ENCODE data around the gene SLC8A3. TPM values are rescaled to one million over a fixed set of nuclear protein-coding genes. Genes with fewer than 3 reads are reported as not detected.

Gene SLC8A3
- total RNA-seq, 1 experiment from 2014 or later, result not detected

- TF ChIP-seq CTCF (IDR thresholded peaks at IDR 0.05; ENCODE audit: insufficient read depth in 1 of 2, low read depth in 1 of 2, low read length in 1 of 2, severe bottlenecking in 1 of 2, unreplicated experiment in 1 of 2), result no peak
- H3K4me3 ChIP-seq (ENCODE audit: low read depth, low read length), result no peak overlapping the region
- Mint-ChIP-seq H3K4me1 (ENCODE audit: low read depth, unreplicated experiment) (no peaks in the 10 kb centered on the region), H3K9me3 (ENCODE audit: unreplicated experiment) (no peaks in the 10 kb centered on the region), H3K27me3 (ENCODE audit: insufficient read depth, unreplicated experiment) (peaks cover 18% of the 10 kb centered on the region), H3K27ac (ENCODE audit: unreplicated experiment) (no peak overlapping the region), H3K36me3 (ENCODE audit: insufficient read depth, unreplicated experiment) (no peaks in the 10 kb centered on the region), H3K4me3 (ENCODE audit: unreplicated experiment) (no peak overlapping the region)
- H3K36me3 ChIP-seq (ENCODE audit: control insufficient read depth, insufficient read depth, low read length), result no peaks in the 10 kb centered on the region
- intact Hi-C loops (cut with micrococcal nuclease; ENCODE audit: unreplicated experiment), result no loop called here
- no peak for DNase-seq
- H3K27me3 ChIP-seq (replicated peaks; ENCODE audit: control insufficient read depth, insufficient read depth, low read length), result no peaks in the 10 kb centered on the region
- ChIA-PET CTCF (no interaction called here), POLR2A (no interaction called here)
- no peaks in the 10 kb centered on the region for H3K4me1 ChIP-seq
- no peaks in the 10 kb centered on the region for H3K9me3 ChIP-seq
- BruUV-seq (replicated peaks), result no TSS peak
These were observed 40.4 kb downstream of the SLC8A3 start for GRCh38 chr14:70148351-70148750.

GRCh38 chr14:70144046-70144445 is 44.7 kb downstream of the SLC8A3 start:
- Mint-ChIP-seq H3K27me3 (ENCODE audit: insufficient read depth, unreplicated experiment) (peaks cover 16% of the 10 kb centered on the region), H3K9me3 (ENCODE audit: unreplicated experiment) (no peaks in the 10 kb centered on the region), H3K4me1 (ENCODE audit: low read depth, unreplicated experiment) (no peaks in the 10 kb centered on the region), H3K27ac (ENCODE audit: unreplicated experiment) (no peak overlapping the region), H3K4me3 (ENCODE audit: unreplicated experiment) (no peak overlapping the region), H3K36me3 (ENCODE audit: insufficient read depth, unreplicated experiment) (no peaks in the 10 kb centered on the region)
- no peaks in the 10 kb centered on the region for H3K9me3 ChIP-seq
- CTCF ChIA-PET, result no interaction called here
- no TSS peak for BruUV-seq (replicated peaks)
- H3K4me3 ChIP-seq (ENCODE audit: low read depth, low read length), result no peak overlapping the region
- H3K4me1 ChIP-seq, result no peaks in the 10 kb centered on the region
- H3K27me3 ChIP-seq (replicated peaks; ENCODE audit: control insufficient read depth, insufficient read depth, low read length), result peaks cover 1% of the 10 kb centered on the region; the same call in 1 of the 2 replicates
- no peaks in the 10 kb centered on the region for H3K36me3 ChIP-seq (ENCODE audit: control insufficient read depth, insufficient read depth, low read length)
- TF ChIP-seq CTCF (IDR thresholded peaks at IDR 0.05; ENCODE audit: insufficient read depth in 1 of 2, low read depth in 1 of 2, low read length in 1 of 2, severe bottlenecking in 1 of 2, unreplicated experiment in 1 of 2), result no peak
- intact Hi-C loops (cut with micrococcal nuclease; ENCODE audit: unreplicated experiment), result no loop called here
- no peak for DNase-seq
- POLR2A ChIA-PET, result no interaction called here

GRCh38 chr14:70143306-70143705 is 45.4 kb downstream of the SLC8A3 start:
- no peak overlapping the region for H3K4me3 Mint-ChIP-seq (ENCODE audit: unreplicated experiment)
- ChIA-PET POLR2A (no interaction called here), CTCF (no interaction called here)
- TF ChIP-seq CTCF (IDR thresholded peaks at IDR 0.05; ENCODE audit: insufficient read depth in 1 of 2, low read depth in 1 of 2, low read length in 1 of 2, severe bottlenecking in 1 of 2, unreplicated experiment in 1 of 2), result no peak
- Histone ChIP-seq H3K27me3 (replicated peaks; ENCODE audit: control insufficient read depth, insufficient read depth, low read length) (peaks cover 1% of the 10 kb centered on the region; the same call in 1 of the 2 replicates), H3K4me1 (no peaks in the 10 kb centered on the region), H3K36me3 (ENCODE audit: control insufficient read depth, insufficient read depth, low read length) (no peaks in the 10 kb centered on the region), H3K4me3 (ENCODE audit: low read depth, low read length) (no peak overlapping the region), H3K9me3 (no peaks in the 10 kb centered on the region)
- no peaks in the 10 kb centered on the region for H3K36me3 Mint-ChIP-seq (ENCODE audit: insufficient read depth, unreplicated experiment)
- no peaks in the 10 kb centered on the region for H3K9me3 Mint-ChIP-seq (ENCODE audit: unreplicated experiment)
- DNase-seq, result no peak
- H3K27me3 Mint-ChIP-seq (ENCODE audit: insufficient read depth, unreplicated experiment), result peaks cover 13% of the 10 kb centered on the region
- H3K4me1 Mint-ChIP-seq (ENCODE audit: low read depth, unreplicated experiment), result no peaks in the 10 kb centered on the region
- BruUV-seq (replicated peaks), result no TSS peak
- no peak overlapping the region for H3K27ac Mint-ChIP-seq (ENCODE audit: unreplicated experiment)
- intact Hi-C loops (cut with micrococcal nuclease; ENCODE audit: unreplicated experiment), result no loop called here

All from Caco-2 (cell line).